Panc1 (cell line): ENCODE measurements around the gene FBRSL1. TPM values are rescaled to one million over a fixed set of nuclear protein-coding genes. Genes with fewer than 3 reads are reported as not detected.

Experiments
- ATAC-seq: fragments of 200-7000 bp; cut with Tn5 transposase; 2 replicates; pipeline ENCODE4 v1.9.1; 2020; ENCODE audit warnings: mild to moderate bottlenecking, moderate library complexity
- BruUV-seq: library from RNA; stranded (reverse); fragments of 400-500 nt; replicated peaks from 2 replicates; lab custom pipeline; 2021; lab: Mats Ljungman, UMichigan
- CTCF ChIA-PET: fragments of 300-600 bp; sonication (Branson Sonifier 250); formaldehyde crosslinking; loops from one replicate; lab custom pipeline; 2022; ENCODE audit warnings: antibody characterized with exemption; lab: Charles Lee
- POLR2A ChIA-PET: fragments of 300-600 bp; sonication (Branson Sonifier 250); formaldehyde crosslinking; loops from one replicate; lab custom pipeline; 2022; ENCODE audit warnings: antibody characterized with exemption; lab: Charles Lee
- DNase-seq: peaks from one replicate; pipeline ENCODE4 v3.0.0-alpha.2; 2010; ENCODE audit warnings: low read depth, low spot score
- H3K27ac ChIP-seq: 2 replicates; pipeline ENCODE4 v1.5.1; 2011; ENCODE audit warnings: mild to moderate bottlenecking, low read length, inconsistent platforms
- H3K27me3 ChIP-seq: fragments of 200-500 bp; sonication (Bioruptor generic); 2 replicates; pipeline ENCODE4 v1.6.0; 2014; ENCODE audit warnings: low read length, inconsistent platforms; ENCODE audit not compliant: control insufficient read depth, insufficient read depth
- H3K36me3 ChIP-seq: fragments of 200-500 bp; sonication (Bioruptor generic); 2 replicates; pipeline ENCODE4 v1.5.1; 2014; ENCODE audit warnings: inconsistent platforms, mild to moderate bottlenecking, low read length, moderate library complexity; ENCODE audit not compliant: control insufficient read depth, insufficient read depth
- H3K4me1 ChIP-seq: 2 replicates; pipeline ENCODE4 v1.5.1; 2011; ENCODE audit warnings: inconsistent platforms, mild to moderate bottlenecking, low read length, moderate library complexity; ENCODE audit not compliant: control insufficient read depth, insufficient read depth
- H3K4me3 ChIP-seq, 2 experiments: 2 replicates each; pipeline ENCODE4 v1.5.1; 2011 to 2012; ENCODE audit warnings: low read depth in 2 of 2, low read length in 2 of 2, mild to moderate bottlenecking in 2 of 2, inconsistent platforms in 1 of 2, moderate library complexity in 1 of 2
- H3K9me3 ChIP-seq: fragments of 200-500 bp; sonication (Bioruptor generic); 2 replicates; pipeline ENCODE4 v1.5.1; 2014; ENCODE audit warnings: low read depth, mild to moderate bottlenecking, inconsistent platforms, low read length, moderate library complexity; ENCODE audit not compliant: control insufficient read depth, insufficient read depth
- CTCF ChIP-seq: fragments of 450-650 bp; IDR thresholded peaks from 2 replicates; pipeline ENCODE4 v1.5.1; 2017; ENCODE audit warnings: mild to moderate bottlenecking
- POLR2AphosphoS5 ChIP-seq: IDR thresholded peaks from 2 replicates; pipeline ENCODE4 v1.6.1; 2012; ENCODE audit warnings: mild to moderate bottlenecking, low read depth, low read length, moderate library complexity
- REST ChIP-seq, 2 experiments: IDR thresholded peaks; 2 replicates each; pipeline ENCODE4 v1.6.1; 2011 to 2012; ENCODE audit warnings: low read depth in 2 of 2, control low read depth in 1 of 2, low read length in 1 of 2, mild to moderate bottlenecking in 1 of 2, moderate library complexity in 1 of 2; ENCODE audit not compliant: insufficient read depth in 1 of 2
- SIN3A ChIP-seq: IDR thresholded peaks from 2 replicates; pipeline ENCODE4 v1.6.1; 2012; ENCODE audit warnings: low read depth, mild to moderate bottlenecking, low read length, moderate library complexity, borderline replicate concordance; ENCODE audit not compliant: insufficient read depth
- TCF7L2 ChIP-seq: IDR thresholded peaks from 2 replicates; pipeline ENCODE4 v1.6.1; 2011; ENCODE audit warnings: mild to moderate bottlenecking, low read depth, low read length, inconsistent platforms
- in situ Hi-C: cut with HindIII; loops from 2 replicates; pipeline ENCODE4 v1.10.0; 2016; ENCODE audit warnings: low sequenced_read_pairs, low pct_unique_long_range_greater_than_20kb
- intact Hi-C: fragments of 100-400 bp; cut with micrococcal nuclease; formaldehyde crosslinking; loops from one replicate; pipeline ENCODE4 v1.10.0; 2022; ENCODE audit not compliant: unreplicated experiment
- total RNA-seq: library from RNA; stranded (reverse); gene quantifications from one replicate; pipeline ENCODE4 v1.2.1, GENCODE V29; 2021; ENCODE audit not compliant: unreplicated experiment

Gene FBRSL1
- total RNA-seq, 1 experiment from 2014 or later: 104 TPM

- Histone ChIP-seq H3K4me1 (no peaks in the 10 kb centered on the region), H3K27me3 (no peaks in the 10 kb centered on the region), H3K4me3 (no peak overlapping the region), H3K36me3 (no peaks in the 10 kb centered on the region), H3K9me3 (no peaks in the 10 kb centered on the region), H3K27ac (no peak overlapping the region)
- no peak for TF ChIP-seq POLR2AphosphoS5
- in situ Hi-C loops: no loop called here
- ATAC-seq (no peak), DNase-seq (no peak)
- intact Hi-C loops: no loop called here
- no TSS peak for BruUV-seq
- CTCF ChIA-PET: interaction anchor here (0.8 kb wide), 1 partner anchor 206 kb away, joined by 3 read pairs; no protein-coding TSS in a partner anchor
- POLR2A ChIA-PET: no interaction called here
Measured at GRCh38 chr12:132541200-132541599, 51.2 kb downstream of the FBRSL1 start.

GRCh38 chr12:132541996-132542395, 52.0 kb downstream of the FBRSL1 start:
- Histone ChIP-seq H3K4me1 (no peaks in the 10 kb centered on the region), H3K27me3 (no peaks in the 10 kb centered on the region), H3K36me3 (no peaks in the 10 kb centered on the region), H3K27ac (no peak overlapping the region), H3K9me3 (no peaks in the 10 kb centered on the region), H3K4me3 (no peak overlapping the region)
- in situ Hi-C loops: no loop called here
- intact Hi-C loops: no loop called here
- no peak for DNase-seq
- no TSS peak for BruUV-seq
- no peak for TF ChIP-seq SIN3A
- TF ChIP-seq POLR2AphosphoS5: no peak
- no peak for TF ChIP-seq CTCF
- TF ChIP-seq REST (IDR thresholded peaks at IDR 0.05; ENCODE audit: insufficient read depth in 1 of 2, low read depth in 2 of 2, low read length in 1 of 2): no peak
- TF ChIP-seq TCF7L2: no peak
- no peak for ATAC-seq
- ChIA-PET POLR2A (no interaction called here), CTCF (no interaction called here)

GRCh38 chr12:132542661-132543060, 52.7 kb downstream of the FBRSL1 start:
- Histone ChIP-seq H3K27ac (no peak overlapping the region), H3K4me1 (no peaks in the 10 kb centered on the region), H3K4me3 (no peak overlapping the region), H3K36me3 (no peaks in the 10 kb centered on the region), H3K27me3 (no peaks in the 10 kb centered on the region), H3K9me3 (no peaks in the 10 kb centered on the region)
- ChIA-PET POLR2A (no interaction called here), CTCF (no interaction called here)
- in situ Hi-C loops: no loop called here
- no TSS peak for BruUV-seq
- TF ChIP-seq POLR2AphosphoS5 (no peak), TCF7L2 (no peak), CTCF (no peak), REST (IDR thresholded peaks at IDR 0.05; ENCODE audit: insufficient read depth in 1 of 2, low read depth in 2 of 2, low read length in 1 of 2) (no peak), SIN3A (no peak)
- intact Hi-C loops: no loop called here
- DNase-seq (no peak), ATAC-seq (no peak)
